ENCODE results near the gene DOCK7. TPM values are rescaled to one million over a fixed set of nuclear protein-coding genes. Genes with fewer than 3 reads are reported as not detected.

Gene DOCK7
- total and polyA plus RNA-seq, 2 of the 13 experiments (the other 11 are each of a cell fraction or from before 2014, with no cell fraction given), result 45.7 to 67.2 TPM

DNA sequence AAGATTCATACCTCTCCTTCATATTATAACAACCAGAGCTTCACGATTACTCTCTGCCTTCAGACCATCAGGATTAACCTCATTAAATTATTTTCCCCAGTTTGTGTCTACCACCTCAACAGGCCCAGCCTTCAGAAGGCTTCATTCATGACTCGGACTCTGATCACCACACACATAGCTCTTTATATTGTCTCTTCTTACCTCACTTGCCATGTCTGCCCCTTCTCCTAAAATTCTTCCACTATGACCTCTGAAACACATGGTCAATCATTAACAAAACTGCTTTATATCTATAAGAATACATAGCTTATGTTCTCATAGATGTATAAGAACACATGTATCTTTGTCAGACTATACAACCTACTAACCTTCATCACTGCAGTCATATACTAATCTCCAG lies 171.6 kb downstream of the DOCK7 start (continued):
- TF ChIP-seq, protein P1, sequence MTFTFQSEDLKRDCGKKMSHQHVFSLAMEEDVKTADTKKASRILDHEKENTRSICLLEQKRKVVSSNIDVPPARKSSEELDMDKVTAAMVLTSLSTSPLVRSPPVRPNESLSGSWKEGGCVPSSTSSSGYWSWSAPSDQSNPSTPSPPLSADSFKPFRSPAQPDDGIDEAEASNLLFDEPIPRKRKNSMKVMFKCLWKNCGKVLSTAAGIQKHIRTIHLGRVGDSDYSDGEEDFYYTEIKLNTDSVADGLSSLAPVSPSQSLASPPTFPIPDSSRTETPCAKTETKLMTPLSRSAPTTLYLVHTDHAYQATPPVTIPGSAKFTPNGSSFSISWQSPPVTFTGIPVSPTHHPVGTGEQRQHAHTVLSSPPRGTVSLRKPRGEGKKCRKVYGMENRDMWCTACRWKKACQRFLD (CRISPR knock-in tag; IDR thresholded peaks at IDR 0.05; ENCODE audit: borderline replicate concordance), result no peak
- TF ChIP-seq HNF4A (CRISPR knock-in tag; IDR thresholded peaks at IDR 0.05), result peak; percentile 66
- no peak for TF ChIP-seq SKIL (CRISPR knock-in tag; IDR thresholded peaks at IDR 0.05; ENCODE audit: borderline replicate concordance)
- no peak for TF ChIP-seq RAD21 (CRISPR knock-in tag; IDR thresholded peaks at IDR 0.05)
- no peak for TF ChIP-seq ATF7 (IDR thresholded peaks at IDR 0.05)
- TF ChIP-seq ATF7 (CRISPR knock-in tag; IDR thresholded peaks at IDR 0.05), result no peak
- TF ChIP-seq, protein P2, sequence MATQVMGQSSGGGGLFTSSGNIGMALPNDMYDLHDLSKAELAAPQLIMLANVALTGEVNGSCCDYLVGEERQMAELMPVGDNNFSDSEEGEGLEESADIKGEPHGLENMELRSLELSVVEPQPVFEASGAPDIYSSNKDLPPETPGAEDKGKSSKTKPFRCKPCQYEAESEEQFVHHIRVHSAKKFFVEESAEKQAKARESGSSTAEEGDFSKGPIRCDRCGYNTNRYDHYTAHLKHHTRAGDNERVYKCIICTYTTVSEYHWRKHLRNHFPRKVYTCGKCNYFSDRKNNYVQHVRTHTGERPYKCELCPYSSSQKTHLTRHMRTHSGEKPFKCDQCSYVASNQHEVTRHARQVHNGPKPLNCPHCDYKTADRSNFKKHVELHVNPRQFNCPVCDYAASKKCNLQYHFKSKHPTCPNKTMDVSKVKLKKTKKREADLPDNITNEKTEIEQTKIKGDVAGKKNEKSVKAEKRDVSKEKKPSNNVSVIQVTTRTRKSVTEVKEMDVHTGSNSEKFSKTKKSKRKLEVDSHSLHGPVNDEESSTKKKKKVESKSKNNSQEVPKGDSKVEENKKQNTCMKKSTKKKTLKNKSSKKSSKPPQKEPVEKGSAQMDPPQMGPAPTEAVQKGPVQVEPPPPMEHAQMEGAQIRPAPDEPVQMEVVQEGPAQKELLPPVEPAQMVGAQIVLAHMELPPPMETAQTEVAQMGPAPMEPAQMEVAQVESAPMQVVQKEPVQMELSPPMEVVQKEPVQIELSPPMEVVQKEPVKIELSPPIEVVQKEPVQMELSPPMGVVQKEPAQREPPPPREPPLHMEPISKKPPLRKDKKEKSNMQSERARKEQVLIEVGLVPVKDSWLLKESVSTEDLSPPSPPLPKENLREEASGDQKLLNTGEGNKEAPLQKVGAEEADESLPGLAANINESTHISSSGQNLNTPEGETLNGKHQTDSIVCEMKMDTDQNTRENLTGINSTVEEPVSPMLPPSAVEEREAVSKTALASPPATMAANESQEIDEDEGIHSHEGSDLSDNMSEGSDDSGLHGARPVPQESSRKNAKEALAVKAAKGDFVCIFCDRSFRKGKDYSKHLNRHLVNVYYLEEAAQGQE (IDR thresholded peaks at IDR 0.05; ENCODE audit: borderline replicate concordance in 1 of 2, low read depth in 1 of 2, low read length in 2 of 2), result no peak
- TF ChIP-seq SNAPC4 (CRISPR knock-in tag; IDR thresholded peaks at IDR 0.05), result no peak
- TF ChIP-seq ZNF674 (CRISPR knock-in tag; IDR thresholded peaks at IDR 0.05; ENCODE audit: low read depth), result no peak
- TF ChIP-seq PHF21A (CRISPR knock-in tag; IDR thresholded peaks at IDR 0.05), result no peak

Data from HepG2 (cell line).